ENCODE measurements around the gene NANOS3. TPM values are rescaled to one million over a fixed set of nuclear protein-coding genes. Genes with fewer than 3 reads are reported as not detected.

Gene NANOS3
- total and polyA plus RNA-seq, 2 of the 13 experiments (the other 11 are each of a cell fraction or from before 2014, with no cell fraction given) = 0.21 TPM; not detected in 1

DNA sequence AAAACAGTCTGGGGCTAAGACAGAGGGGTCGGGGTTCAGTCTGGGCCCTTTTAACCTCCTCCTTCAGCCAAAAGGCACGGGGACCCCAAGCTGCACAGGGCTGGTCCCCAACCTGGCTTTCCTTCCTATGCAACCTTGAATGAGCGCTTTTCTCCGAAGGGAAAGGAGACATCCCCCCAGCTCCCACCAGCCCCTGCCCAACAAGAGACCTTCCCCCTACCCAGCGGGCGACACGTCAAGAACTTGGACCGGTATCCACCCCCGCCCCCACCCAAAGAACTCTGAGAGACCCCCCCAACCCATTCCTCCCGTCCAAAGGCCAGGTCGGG, 35.0 kb upstream of the NANOS3 start (continued):
- TF ChIP-seq, protein P1, sequence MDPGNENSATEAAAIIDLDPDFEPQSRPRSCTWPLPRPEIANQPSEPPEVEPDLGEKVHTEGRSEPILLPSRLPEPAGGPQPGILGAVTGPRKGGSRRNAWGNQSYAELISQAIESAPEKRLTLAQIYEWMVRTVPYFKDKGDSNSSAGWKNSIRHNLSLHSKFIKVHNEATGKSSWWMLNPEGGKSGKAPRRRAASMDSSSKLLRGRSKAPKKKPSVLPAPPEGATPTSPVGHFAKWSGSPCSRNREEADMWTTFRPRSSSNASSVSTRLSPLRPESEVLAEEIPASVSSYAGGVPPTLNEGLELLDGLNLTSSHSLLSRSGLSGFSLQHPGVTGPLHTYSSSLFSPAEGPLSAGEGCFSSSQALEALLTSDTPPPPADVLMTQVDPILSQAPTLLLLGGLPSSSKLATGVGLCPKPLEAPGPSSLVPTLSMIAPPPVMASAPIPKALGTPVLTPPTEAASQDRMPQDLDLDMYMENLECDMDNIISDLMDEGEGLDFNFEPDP (CRISPR knock-in tag; conservative IDR thresholded peaks at IDR 0.05) = no peak

DNA sequence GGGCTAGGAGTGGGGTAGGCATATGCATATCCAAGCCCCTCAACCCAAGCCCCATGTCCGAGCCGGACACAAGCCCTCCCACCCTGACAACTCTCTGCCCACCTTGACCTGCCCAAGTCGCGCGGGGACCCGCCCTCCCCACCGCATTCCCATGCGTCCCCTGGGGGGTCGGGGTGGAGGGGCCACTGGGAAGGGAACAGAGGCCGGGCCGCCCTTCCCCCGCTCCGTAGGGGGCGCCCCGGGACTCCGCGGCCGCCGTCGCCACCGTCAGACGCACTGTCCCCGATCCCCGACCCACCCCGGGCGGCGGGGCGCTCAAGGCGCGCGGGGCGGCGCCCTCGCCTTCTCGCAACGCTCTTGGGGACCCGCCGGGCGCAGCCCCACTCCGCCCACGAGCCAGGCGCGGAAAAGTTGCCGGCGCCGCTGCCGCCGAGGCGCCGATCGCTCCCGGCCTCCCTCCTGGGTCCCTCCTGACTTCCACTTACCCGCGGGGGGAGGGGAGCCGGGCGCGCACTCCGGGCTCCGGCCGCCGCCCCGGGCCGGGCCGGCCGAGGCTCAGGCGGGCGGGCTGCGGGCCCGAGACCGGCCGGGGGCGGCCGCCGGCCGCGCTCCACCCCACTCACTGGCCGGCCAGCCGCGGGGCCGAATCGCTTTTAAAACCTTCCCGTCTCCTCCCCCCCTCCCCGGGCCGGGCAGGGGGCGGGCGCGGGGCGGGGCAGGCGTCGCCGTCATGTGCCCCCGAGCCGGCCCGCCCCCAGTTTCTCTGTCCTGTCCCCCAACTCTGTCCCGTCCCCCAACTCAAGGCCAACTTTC, 34.4 kb upstream of the NANOS3 start:
- WGBS (ENCODE audit: low lambda C conversion rate) = 3% methylated on average over 12 of the region's 95 CpGs
- FAIRE-seq (no peak), DNase-seq (ENCODE audit: low spot score) (no peak), ATAC-seq (peak; percentile 5)
- Histone ChIP-seq H2AFZ (ENCODE audit: low read length) (no peak overlapping the region), H3K4me1 (ENCODE audit: insufficient read depth, low read length) (peaks cover 77% of the 10 kb centered on the region), H3K27me3 (ENCODE audit: control insufficient read depth in 1 of 2, insufficient read depth in 2 of 2, low read length in 2 of 2) (no peaks in the 10 kb centered on the region), H4K20me1 (ENCODE audit: insufficient read depth, low read length) (no peaks in the 10 kb centered on the region), H3K79me2 (ENCODE audit: insufficient read depth, low read length) (peaks cover 24% of the 10 kb centered on the region), H3K27ac (ENCODE audit: extremely low read length, insufficient read depth, low read length) (peak overlapping the region; percentile 71), H3K36me3 (replicated peaks in 1 of 2; ENCODE audit: control insufficient read depth in 1 of 2, insufficient read depth in 2 of 2, low read length in 2 of 2) (no peaks in the 10 kb centered on the region), H3K4me3 (replicated peaks in 1 of 3; ENCODE audit: insufficient read depth in 1 of 3, low read depth in 2 of 3, low read length in 3 of 3) (peak overlapping the region; percentile 63 to 90 (median 85)), H3K9me3 (ENCODE audit: low read length) (no peaks in the 10 kb centered on the region), H3K4me2 (ENCODE audit: low read depth, low read length) (peak overlapping the region; percentile 92), H3K9ac (ENCODE audit: insufficient read depth, low read depth, low read length) (peak overlapping the region; percentile 96)
- in situ Hi-C loops (cut with HindIII; ENCODE audit: extremely low pct_ligation_motif_present, low pct_unique_long_range_greater_than_20kb) = no loop called here
- BruUV-seq (replicated peaks) = no TSS peak
- CTCF ChIA-PET (ENCODE audit: low intra/inter-chr PET ratio, low total read pairs) = no interaction called here
- POLR2A ChIA-PET = no interaction called here
- intact Hi-C loops (cut with micrococcal nuclease; ENCODE audit: unreplicated experiment) = no loop called here
- peak; percentile 92 for TF ChIP-seq ZSCAN22 (CRISPR knock-in tag; IDR thresholded peaks at IDR 0.05)
- peak; percentile 46; the same call in 1 of the 2 replicates for TF ChIP-seq ZNF543 (CRISPR knock-in tag; IDR thresholded peaks at IDR 0.05)
- TF ChIP-seq ZNF234 (CRISPR knock-in tag; conservative IDR thresholded peaks at IDR 0.05) = peak; percentile 47; the same call in 1 of the 2 replicates
- TF ChIP-seq, protein P2, sequence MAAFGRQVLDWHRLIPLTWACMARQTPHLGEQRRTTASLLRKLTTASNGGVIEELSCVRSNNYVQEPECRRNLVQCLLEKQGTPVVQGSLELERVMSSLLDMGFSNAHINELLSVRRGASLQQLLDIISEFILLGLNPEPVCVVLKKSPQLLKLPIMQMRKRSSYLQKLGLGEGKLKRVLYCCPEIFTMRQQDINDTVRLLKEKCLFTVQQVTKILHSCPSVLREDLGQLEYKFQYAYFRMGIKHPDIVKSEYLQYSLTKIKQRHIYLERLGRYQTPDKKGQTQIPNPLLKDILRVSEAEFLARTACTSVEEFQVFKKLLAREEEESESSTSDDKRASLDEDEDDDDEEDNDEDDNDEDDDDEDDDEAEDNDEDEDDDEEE (CRISPR knock-in tag; IDR thresholded peaks at IDR 0.05) = no peak
- TF ChIP-seq ZKSCAN1 (IDR thresholded peaks at IDR 0.05; ENCODE audit: low read length) = no peak
- TF ChIP-seq KLF15 (CRISPR knock-in tag; IDR thresholded peaks at IDR 0.05; ENCODE audit: borderline replicate concordance) = no peak
- peak; percentile 56; the same call in 1 of the 2 replicates for TF ChIP-seq PRMT3 (CRISPR knock-in tag; IDR thresholded peaks at IDR 0.05; ENCODE audit: borderline replicate concordance, low read depth)
- TF ChIP-seq, protein P3, sequence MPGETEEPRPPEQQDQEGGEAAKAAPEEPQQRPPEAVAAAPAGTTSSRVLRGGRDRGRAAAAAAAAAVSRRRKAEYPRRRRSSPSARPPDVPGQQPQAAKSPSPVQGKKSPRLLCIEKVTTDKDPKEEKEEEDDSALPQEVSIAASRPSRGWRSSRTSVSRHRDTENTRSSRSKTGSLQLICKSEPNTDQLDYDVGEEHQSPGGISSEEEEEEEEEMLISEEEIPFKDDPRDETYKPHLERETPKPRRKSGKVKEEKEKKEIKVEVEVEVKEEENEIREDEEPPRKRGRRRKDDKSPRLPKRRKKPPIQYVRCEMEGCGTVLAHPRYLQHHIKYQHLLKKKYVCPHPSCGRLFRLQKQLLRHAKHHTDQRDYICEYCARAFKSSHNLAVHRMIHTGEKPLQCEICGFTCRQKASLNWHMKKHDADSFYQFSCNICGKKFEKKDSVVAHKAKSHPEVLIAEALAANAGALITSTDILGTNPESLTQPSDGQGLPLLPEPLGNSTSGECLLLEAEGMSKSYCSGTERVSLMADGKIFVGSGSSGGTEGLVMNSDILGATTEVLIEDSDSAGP (CRISPR knock-in tag; IDR thresholded peaks at IDR 0.05; ENCODE audit: borderline replicate concordance) = no peak
- TF ChIP-seq, protein P4, sequence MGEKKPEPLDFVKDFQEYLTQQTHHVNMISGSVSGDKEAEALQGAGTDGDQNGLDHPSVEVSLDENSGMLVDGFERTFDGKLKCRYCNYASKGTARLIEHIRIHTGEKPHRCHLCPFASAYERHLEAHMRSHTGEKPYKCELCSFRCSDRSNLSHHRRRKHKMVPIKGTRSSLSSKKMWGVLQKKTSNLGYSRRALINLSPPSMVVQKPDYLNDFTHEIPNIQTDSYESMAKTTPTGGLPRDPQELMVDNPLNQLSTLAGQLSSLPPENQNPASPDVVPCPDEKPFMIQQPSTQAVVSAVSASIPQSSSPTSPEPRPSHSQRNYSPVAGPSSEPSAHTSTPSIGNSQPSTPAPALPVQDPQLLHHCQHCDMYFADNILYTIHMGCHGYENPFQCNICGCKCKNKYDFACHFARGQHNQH (CRISPR knock-in tag; IDR thresholded peaks at IDR 0.05) = 0 out of 2 replicates have a peak, but pooled peaks have one; percentile 22
- peak; percentile 78 for TF ChIP-seq POLR2G (IDR thresholded peaks at IDR 0.05; ENCODE audit: low read depth, low read length)
- 0 out of 2 replicates have a peak, but pooled peaks have one; percentile 40 for TF ChIP-seq ZNF878 (CRISPR knock-in tag; IDR thresholded peaks at IDR 0.05)
- TF ChIP-seq, protein P5, sequence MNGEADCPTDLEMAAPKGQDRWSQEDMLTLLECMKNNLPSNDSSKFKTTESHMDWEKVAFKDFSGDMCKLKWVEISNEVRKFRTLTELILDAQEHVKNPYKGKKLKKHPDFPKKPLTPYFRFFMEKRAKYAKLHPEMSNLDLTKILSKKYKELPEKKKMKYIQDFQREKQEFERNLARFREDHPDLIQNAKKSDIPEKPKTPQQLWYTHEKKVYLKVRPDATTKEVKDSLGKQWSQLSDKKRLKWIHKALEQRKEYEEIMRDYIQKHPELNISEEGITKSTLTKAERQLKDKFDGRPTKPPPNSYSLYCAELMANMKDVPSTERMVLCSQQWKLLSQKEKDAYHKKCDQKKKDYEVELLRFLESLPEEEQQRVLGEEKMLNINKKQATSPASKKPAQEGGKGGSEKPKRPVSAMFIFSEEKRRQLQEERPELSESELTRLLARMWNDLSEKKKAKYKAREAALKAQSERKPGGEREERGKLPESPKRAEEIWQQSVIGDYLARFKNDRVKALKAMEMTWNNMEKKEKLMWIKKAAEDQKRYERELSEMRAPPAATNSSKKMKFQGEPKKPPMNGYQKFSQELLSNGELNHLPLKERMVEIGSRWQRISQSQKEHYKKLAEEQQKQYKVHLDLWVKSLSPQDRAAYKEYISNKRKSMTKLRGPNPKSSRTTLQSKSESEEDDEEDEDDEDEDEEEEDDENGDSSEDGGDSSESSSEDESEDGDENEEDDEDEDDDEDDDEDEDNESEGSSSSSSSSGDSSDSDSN (CRISPR knock-in tag; IDR thresholded peaks at IDR 0.05) = peak; percentile 50; the same call in 1 of the 2 replicates

Measured in HepG2 (cell line).